Neural progenitor cell (in vitro differentiated cells): Measurements from ENCODE around the gene AGAP3. TPM values are rescaled to one million over a fixed set of nuclear protein-coding genes. Genes with fewer than 3 reads are reported as not detected.

Experiments used
- DNase-seq: peaks from one replicate; pipeline ENCODE4 v3.0.0-alpha.2; 2016; ENCODE audit warnings: low spot score
- H2AFZ ChIP-seq: fragments of 200-600 bp; sonication (generic); replicated peaks from 2 replicates; pipeline ENCODE4 v1.6.1; 2016; ENCODE audit warnings: antibody characterized with exemption
- H3F3A ChIP-seq: fragments of 200-600 bp; sonication (generic); 2 replicates; pipeline ENCODE4 v1.6.1; 2016; ENCODE audit warnings: antibody characterized with exemption, low read depth
- H3K27ac ChIP-seq: fragments of 200-600 bp; sonication (generic); 2 replicates; pipeline ENCODE4 v1.5.1; 2016; ENCODE audit warnings: mild to moderate bottlenecking
- H3K27me3 ChIP-seq: fragments of 200-600 bp; sonication (generic); 2 replicates; pipeline ENCODE4 v1.6.1; 2016; ENCODE audit warnings: mild to moderate bottlenecking, moderate library complexity
- H3K36me3 ChIP-seq: fragments of 200-600 bp; sonication (generic); 2 replicates; pipeline ENCODE4 v1.5.1; 2016
- H3K4me1 ChIP-seq: fragments of 200-600 bp; sonication (generic); 2 replicates; pipeline ENCODE4 v1.6.1; 2016; ENCODE audit warnings: mixed run types
- H3K4me2 ChIP-seq: fragments of 200-600 bp; sonication (generic); 2 replicates; pipeline ENCODE4 v1.6.1; 2016
- H3K4me3 ChIP-seq: fragments of 200-600 bp; sonication (generic); 2 replicates; pipeline ENCODE4 v1.5.1; 2016
- H3K79me2 ChIP-seq: fragments of 200-600 bp; sonication (generic); 2 replicates; pipeline ENCODE4 v1.6.1; 2016; ENCODE audit warnings: low read depth
- H3K9ac ChIP-seq: fragments of 200-600 bp; sonication (generic); 2 replicates; pipeline ENCODE4 v1.6.1; 2016
- H3K9me3 ChIP-seq: fragments of 200-600 bp; sonication (generic); 2 replicates; pipeline ENCODE4 v1.5.1; 2016; ENCODE audit warnings: low read depth
- H4K20me1 ChIP-seq: fragments of 200-600 bp; sonication (generic); 2 replicates; pipeline ENCODE4 v1.6.1; 2016; ENCODE audit warnings: low read depth
- H3K27ac Mint-ChIP-seq: 3 replicates; pipeline ENCODE4 v1.8.0; 2021; ENCODE audit warnings: mixed read lengths
- H3K27me3 Mint-ChIP-seq: 2 replicates; pipeline ENCODE4 v1.8.0; 2022; ENCODE audit warnings: low read depth, mild to moderate bottlenecking, inconsistent platforms, moderate library complexity, mixed read lengths; ENCODE audit not compliant: insufficient read depth
- H3K36me3 Mint-ChIP-seq: 3 replicates; pipeline ENCODE4 v1.8.0; 2021; ENCODE audit warnings: mixed read lengths
- H3K4me1 Mint-ChIP-seq: 3 replicates; pipeline ENCODE4 v1.8.0; 2021; ENCODE audit warnings: mixed read lengths
- H3K4me3 Mint-ChIP-seq: 3 replicates; pipeline ENCODE4 v1.8.0; 2021; ENCODE audit warnings: mild to moderate bottlenecking, moderate library complexity, mixed read lengths
- H3K9me3 Mint-ChIP-seq: 3 replicates; pipeline ENCODE4 v1.8.0; 2020; ENCODE audit warnings: mixed read lengths
- CTCF ChIP-seq: fragments of 200-600 bp; sonication (generic); IDR thresholded peaks from 2 replicates; pipeline ENCODE4 v1.5.1; 2017; ENCODE audit warnings: antibody characterized with exemption, mild to moderate bottlenecking
- EZH2 ChIP-seq: fragments of 200-600 bp; sonication (generic); IDR thresholded peaks from 2 replicates; pipeline ENCODE4 v1.6.1; 2017; ENCODE audit warnings: antibody characterized with exemption, mild to moderate bottlenecking, moderate library complexity
- EZH2phosphoT487 ChIP-seq: fragments of 200-600 bp; sonication (generic); IDR thresholded peaks from 2 replicates; pipeline ENCODE4 v1.6.1; 2017; ENCODE audit warnings: antibody characterized with exemption
- total RNA-seq: library from RNA; depleted of rRNA; stranded (reverse); fragments of >200 nt; gene quantifications from 2 replicates; pipeline ENCODE4 v1.2.3, GENCODE V29; 2015; ENCODE audit warnings: low replicate concordance

AGAP3 gene
- total RNA-seq, 1 donor from 2014 or later: 38.9 TPM

- no peaks in the 10 kb centered on the region for H3K4me1 ChIP-seq
- TF ChIP-seq EZH2phosphoT487 (no peak), CTCF (no peak), EZH2 (no peak)
- no peak overlapping the region for H3K27ac ChIP-seq
- no peak overlapping the region for H3K4me3 ChIP-seq
- H3K9me3 Mint-ChIP-seq: no peaks in the 10 kb centered on the region
- no peak overlapping the region for H3K4me2 ChIP-seq
- peaks cover 2% of the 10 kb centered on the region for H3F3A ChIP-seq
- no peaks in the 10 kb centered on the region for H3K36me3 Mint-ChIP-seq
- H3K36me3 ChIP-seq: no peaks in the 10 kb centered on the region
- H3K4me3 Mint-ChIP-seq: no peak overlapping the region
- H2AFZ ChIP-seq: no peak overlapping the region
- peaks cover 10% of the 10 kb centered on the region for H3K27me3 Mint-ChIP-seq
- H3K27me3 ChIP-seq: peaks cover 26% of the 10 kb centered on the region
- DNase-seq: no peak
- H3K9me3 ChIP-seq: no peaks in the 10 kb centered on the region
- H4K20me1 ChIP-seq: peaks cover 15% of the 10 kb centered on the region
- H3K9ac ChIP-seq: no peak overlapping the region
- H3K4me1 Mint-ChIP-seq: no peaks in the 10 kb centered on the region
- no peaks in the 10 kb centered on the region for H3K79me2 ChIP-seq
- H3K27ac Mint-ChIP-seq: no peak overlapping the region
These were observed 40.3 kb upstream of the AGAP3 start for GRCh38 chr7:151045967-151046366.

- Histone ChIP-seq H4K20me1 (peaks cover 23% of the 10 kb centered on the region), H3K79me2 (no peaks in the 10 kb centered on the region), H2AFZ (no peak overlapping the region), H3F3A (peaks cover 7% of the 10 kb centered on the region), H3K4me1 (no peaks in the 10 kb centered on the region), H3K9ac (no peak overlapping the region), H3K36me3 (no peaks in the 10 kb centered on the region), H3K4me3 (no peak overlapping the region), H3K9me3 (no peaks in the 10 kb centered on the region), H3K27me3 (peaks cover 35% of the 10 kb centered on the region), H3K4me2 (no peak overlapping the region), H3K27ac (no peak overlapping the region)
- H3K9me3 Mint-ChIP-seq: no peaks in the 10 kb centered on the region
- peaks cover 10% of the 10 kb centered on the region for H3K27me3 Mint-ChIP-seq
- no peaks in the 10 kb centered on the region for H3K4me1 Mint-ChIP-seq
- DNase-seq: no peak
- TF ChIP-seq EZH2: no peak
- no peak for TF ChIP-seq EZH2phosphoT487
- TF ChIP-seq CTCF: no peak
- H3K4me3 Mint-ChIP-seq: no peak overlapping the region
- H3K36me3 Mint-ChIP-seq: no peaks in the 10 kb centered on the region
- no peak overlapping the region for H3K27ac Mint-ChIP-seq
These were observed 39.4 kb upstream of the AGAP3 start for GRCh38 chr7:151046603-151047573.

GRCh38 chr7:151047976-151048815 is 38.1 kb upstream of the AGAP3 start, which contains the start of gene ASIC3:
TSS of gene ASIC3 (plus strand) at chr7:151048531. CDS start at chr7:151048886, 355 bp downstream.
- no peak within 1 kb of the TSS for H3K4me3 ChIP-seq
- Mint-ChIP-seq H3K9me3 (no peaks in the 10 kb centered on the region), H3K4me1 (no peaks in the 10 kb centered on the region), H3K36me3 (peaks cover 5% of the 10 kb centered on the region), H3K4me3 (no peak within 1 kb of the TSS), H3K27me3 (peaks cover 10% of the 10 kb centered on the region), H3K27ac (no peak within 1 kb of the TSS)
- H4K20me1 ChIP-seq: peaks cover 34% of the 10 kb centered on the region
- no peaks in the 10 kb centered on the region for H3K9me3 ChIP-seq
- no peaks in the 10 kb centered on the region for H3K79me2 ChIP-seq
- H3K27me3 ChIP-seq: peaks cover 43% of the 10 kb centered on the region
- H3F3A ChIP-seq: peaks cover 7% of the 10 kb centered on the region
- no peak within 1 kb of the TSS for H3K4me2 ChIP-seq
- H3K27ac ChIP-seq: no peak within 1 kb of the TSS
- no peak for TF ChIP-seq EZH2
- H3K9ac ChIP-seq: no peak within 1 kb of the TSS
- no peak within 1 kb of the TSS for H2AFZ ChIP-seq
- no peak for DNase-seq
- no peaks in the 10 kb centered on the region for H3K36me3 ChIP-seq
- H3K4me1 ChIP-seq: no peaks in the 10 kb centered on the region
